Breast epithelium (tissue), 4 donors: ENCODE results near the gene FAM151A. TPM values are rescaled to one million over a fixed set of nuclear protein-coding genes. Genes with fewer than 3 reads are reported as not detected.

ENCODE experiments used
- DNase-seq, 2 donors: peaks; one replicate each; pipeline ENCODE4 v3.0.0-alpha.2; 2019; ENCODE audit warnings: low spot score in 2 of 2
- H3K27ac ChIP-seq, 2 donors: fragments of 200-600 bp; sonication (generic) in 1 of 2; one replicate each; pipeline ENCODE4 v1.5.1; 2016 to 2019; ENCODE audit warnings: mild to moderate bottlenecking in 1 of 2
- H3K27me3 ChIP-seq, 2 donors: fragments of 200-600 bp; sonication (generic) in 1 of 2; one replicate each; pipeline versions ENCODE4 v1.5.1 to v1.6.0; 2017 to 2019; ENCODE audit warnings: control low read depth in 1 of 2, mild to moderate bottlenecking in 1 of 2
- H3K36me3 ChIP-seq: fragments of 200-600 bp; one replicate; pipeline ENCODE4 v1.5.1; 2019
- H3K4me1 ChIP-seq, 2 donors: fragments of 200-600 bp; sonication (generic); one replicate each; pipeline ENCODE4 v1.5.1; 2016 to 2019; ENCODE audit warnings: control low read depth in 1 of 2
- H3K4me3 ChIP-seq, 3 donors: fragments of 200-600 bp; sonication (generic); 1 replicate in 2 of 3; 2 replicates in 1 of 3; pipeline ENCODE4 v1.5.1; 2016 to 2019; ENCODE audit warnings: mild to moderate bottlenecking in 3 of 3, moderate library complexity in 2 of 3
- H3K9me3 ChIP-seq, 2 donors: fragments of 200-600 bp; sonication (generic) in 1 of 2; one replicate each; pipeline ENCODE4 v1.5.1; 2016 to 2019; ENCODE audit warnings: control low read depth in 1 of 2
- POLR2A ChIP-seq: fragments of 450-650 bp; IDR thresholded peaks from one replicate; pipeline ENCODE4 v1.6.1; 2016; ENCODE audit warnings: antibody characterized with exemption, mild to moderate bottlenecking, moderate library complexity
- POLR2AphosphoS5 ChIP-seq, 3 donors: sonication (generic); formaldehyde crosslinking; IDR thresholded peaks; one replicate each; pipeline ENCODE4 v1.6.1; 2017; ENCODE audit warnings: antibody characterized with exemption in 3 of 3
- intact Hi-C: fragments of 100-400 bp; cut with DNase I; formaldehyde crosslinking; loops from one replicate; pipeline ENCODE4 v1.15.1; 2023; ENCODE audit warnings: low total_unique reads
- total RNA-seq, 3 donors: library from RNA; depleted of rRNA; stranded (reverse); fragments of >200 nt; gene quantifications; one replicate each; pipeline ENCODE4 v1.1.0, GENCODE V29; 2016
- TF ChIP-seq, protein P1 (sequence below), 3 donors: fragments of 450-650 bp; IDR thresholded peaks; one replicate each; pipeline ENCODE4 v1.5.1; 2016 to 2017; ENCODE audit warnings: antibody characterized with exemption in 3 of 3, mild to moderate bottlenecking in 3 of 3, moderate library complexity in 3 of 3

FAM151A gene
- total RNA-seq, 3 donors from 2014 or later: 0.16 to 0.33 TPM; not detected in 1

DNA sequence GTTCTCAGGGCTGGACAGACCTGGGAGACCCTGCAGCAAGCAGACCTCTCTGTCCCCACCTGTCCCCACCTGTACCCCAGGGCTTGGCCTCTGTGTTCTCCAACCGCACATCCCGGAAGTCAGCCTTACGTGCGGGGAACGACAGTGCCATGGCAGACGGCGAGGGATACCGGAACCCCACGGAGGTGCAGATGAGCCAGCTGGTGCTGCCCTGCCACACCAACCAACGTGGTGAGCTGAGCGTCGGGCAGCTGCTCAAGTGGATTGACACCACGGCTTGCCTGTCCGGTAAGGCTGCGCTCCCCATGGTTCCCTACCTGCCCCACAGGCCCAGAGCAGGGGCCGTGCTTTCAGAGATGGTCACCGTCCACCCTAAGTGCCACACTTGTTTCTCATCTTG is 38.8 kb downstream of the FAM151A start:
- Histone ChIP-seq H3K36me3 (no peaks in the 10 kb centered on the region), H3K27me3 (no peaks in the 10 kb centered on the region), H3K4me1 (peaks cover 0 to 13% of the 10 kb centered on the region in 2 donors), H3K4me3 (no peak overlapping the region), H3K27ac (no peak overlapping the region), H3K9me3 (no peaks in the 10 kb centered on the region)
- TF ChIP-seq, protein P1, sequence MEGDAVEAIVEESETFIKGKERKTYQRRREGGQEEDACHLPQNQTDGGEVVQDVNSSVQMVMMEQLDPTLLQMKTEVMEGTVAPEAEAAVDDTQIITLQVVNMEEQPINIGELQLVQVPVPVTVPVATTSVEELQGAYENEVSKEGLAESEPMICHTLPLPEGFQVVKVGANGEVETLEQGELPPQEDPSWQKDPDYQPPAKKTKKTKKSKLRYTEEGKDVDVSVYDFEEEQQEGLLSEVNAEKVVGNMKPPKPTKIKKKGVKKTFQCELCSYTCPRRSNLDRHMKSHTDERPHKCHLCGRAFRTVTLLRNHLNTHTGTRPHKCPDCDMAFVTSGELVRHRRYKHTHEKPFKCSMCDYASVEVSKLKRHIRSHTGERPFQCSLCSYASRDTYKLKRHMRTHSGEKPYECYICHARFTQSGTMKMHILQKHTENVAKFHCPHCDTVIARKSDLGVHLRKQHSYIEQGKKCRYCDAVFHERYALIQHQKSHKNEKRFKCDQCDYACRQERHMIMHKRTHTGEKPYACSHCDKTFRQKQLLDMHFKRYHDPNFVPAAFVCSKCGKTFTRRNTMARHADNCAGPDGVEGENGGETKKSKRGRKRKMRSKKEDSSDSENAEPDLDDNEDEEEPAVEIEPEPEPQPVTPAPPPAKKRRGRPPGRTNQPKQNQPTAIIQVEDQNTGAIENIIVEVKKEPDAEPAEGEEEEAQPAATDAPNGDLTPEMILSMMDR (IDR thresholded peaks at IDR 0.05): no peak
- TF ChIP-seq POLR2A (no peak), POLR2AphosphoS5 (IDR thresholded peaks at IDR 0.05) (no peak)
- intact Hi-C loops: no loop called here
- no peak for DNase-seq

DNA sequence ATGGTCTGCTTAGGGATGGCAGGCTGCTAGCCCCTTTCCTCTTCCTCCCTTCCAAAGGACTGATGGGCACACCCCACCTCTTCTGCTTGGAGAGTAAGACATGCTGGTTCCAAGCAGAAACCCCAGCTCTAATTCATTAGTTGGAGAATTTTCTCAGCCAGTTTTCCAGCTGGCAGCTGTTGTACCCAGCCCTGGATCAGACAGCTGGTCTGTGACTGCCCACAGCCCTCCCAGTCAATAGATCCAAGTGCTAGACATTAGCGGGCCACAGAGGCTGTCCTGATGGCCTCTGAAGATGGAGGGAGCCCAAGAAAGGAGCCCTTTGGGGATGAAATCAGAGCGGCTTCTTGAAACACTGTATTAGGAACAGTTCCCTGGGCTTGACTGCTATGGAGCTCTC is 39.5 kb downstream of the FAM151A start:
- Histone ChIP-seq H3K27me3 (no peaks in the 10 kb centered on the region), H3K4me3 (no peak overlapping the region), H3K27ac (no peak overlapping the region), H3K9me3 (no peaks in the 10 kb centered on the region), H3K36me3 (no peaks in the 10 kb centered on the region), H3K4me1 (peaks cover 3 to 16% of the 10 kb centered on the region in 2 donors)
- DNase-seq: no peak
- TF ChIP-seq POLR2AphosphoS5 (IDR thresholded peaks at IDR 0.05) (no peak), POLR2A (no peak)
- TF ChIP-seq, protein P1 (IDR thresholded peaks at IDR 0.05): no peak
- intact Hi-C loops: no loop called here

DNA sequence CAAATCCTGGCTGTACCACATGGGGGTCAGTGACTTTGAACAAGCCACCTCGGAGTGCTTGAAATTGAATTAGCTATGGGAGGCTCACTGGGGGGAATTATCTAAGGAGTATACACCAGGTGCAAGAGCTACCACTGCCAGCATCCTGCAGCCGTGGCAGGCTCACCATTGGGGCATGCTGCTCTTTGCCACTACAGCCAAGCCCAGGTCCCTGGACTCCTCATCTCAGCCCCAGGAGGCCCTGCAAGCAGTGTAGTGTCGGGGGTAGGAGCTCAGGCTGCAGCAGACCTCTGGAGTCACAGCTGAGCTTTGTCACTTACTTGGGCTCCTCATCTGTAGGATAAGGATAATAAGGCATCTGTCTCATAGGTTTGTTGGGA is 40.0 kb downstream of the FAM151A start:
- intact Hi-C loops: no loop called here
- H3K4me1 ChIP-seq: peaks cover 3 to 16% of the 10 kb centered on the region in 2 donors
- H3K9me3 ChIP-seq: no peaks in the 10 kb centered on the region
- peak overlapping the region in 1 of 2 donors; percentile 82 for H3K27ac ChIP-seq
- no peaks in the 10 kb centered on the region for H3K36me3 ChIP-seq
- no peaks in the 10 kb centered on the region for H3K27me3 ChIP-seq
- TF ChIP-seq, protein P1 (IDR thresholded peaks at IDR 0.05): no peak
- TF ChIP-seq POLR2AphosphoS5 (IDR thresholded peaks at IDR 0.05) (no peak), POLR2A (no peak)
- DNase-seq: no peak
- no peak overlapping the region for H3K4me3 ChIP-seq

DNA sequence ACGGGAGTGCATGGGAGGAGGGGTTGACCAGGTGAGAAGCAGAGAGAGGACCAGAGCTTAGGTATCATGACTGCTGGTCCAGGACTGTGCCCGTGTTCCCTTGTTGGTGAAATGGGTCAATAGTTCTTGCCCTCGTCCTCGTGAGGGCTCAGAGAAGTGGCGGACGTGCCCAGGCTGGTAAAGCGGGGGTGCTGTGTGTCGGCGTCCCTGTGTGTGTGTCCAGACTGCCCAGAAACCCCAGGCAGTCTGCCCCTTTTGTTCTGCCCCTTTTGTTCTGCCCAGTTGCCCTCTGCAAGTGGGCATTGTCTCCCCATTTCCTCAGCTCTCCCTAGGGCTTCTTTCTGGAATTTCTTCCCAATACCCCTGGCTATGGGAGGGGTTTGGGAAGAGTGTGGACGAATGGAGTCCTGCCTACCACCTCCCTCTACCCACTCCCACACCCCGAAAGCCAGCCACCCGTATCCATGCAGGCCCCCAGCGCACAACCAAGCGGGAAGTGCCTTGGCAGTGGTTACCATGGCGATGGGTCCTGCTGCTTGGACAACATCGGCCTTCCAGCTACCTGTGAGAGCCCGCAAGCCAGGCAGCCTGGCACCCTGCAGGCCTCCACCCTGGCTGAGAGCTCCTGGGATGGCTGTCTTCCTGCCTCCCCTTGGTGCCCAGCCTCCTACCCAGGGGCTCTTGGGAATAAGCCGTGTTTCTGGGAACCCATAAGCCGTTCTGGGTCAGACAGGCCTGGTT is 40.6 kb downstream of the FAM151A start:
- intact Hi-C loops: no loop called here
- Histone ChIP-seq H3K27ac (peak overlapping the region; percentile 82 to 87), H3K9me3 (no peaks in the 10 kb centered on the region), H3K4me3 (no peak overlapping the region), H3K36me3 (no peaks in the 10 kb centered on the region), H3K27me3 (no peaks in the 10 kb centered on the region), H3K4me1 (peaks cover 3 to 16% of the 10 kb centered on the region in 2 donors)
- TF ChIP-seq POLR2A: no peak
- TF ChIP-seq POLR2AphosphoS5 (IDR thresholded peaks at IDR 0.05): no peak
- TF ChIP-seq, protein P1 (IDR thresholded peaks at IDR 0.05): no peak
- peak in 1 of 2 donors; percentile 69 for DNase-seq

DNA sequence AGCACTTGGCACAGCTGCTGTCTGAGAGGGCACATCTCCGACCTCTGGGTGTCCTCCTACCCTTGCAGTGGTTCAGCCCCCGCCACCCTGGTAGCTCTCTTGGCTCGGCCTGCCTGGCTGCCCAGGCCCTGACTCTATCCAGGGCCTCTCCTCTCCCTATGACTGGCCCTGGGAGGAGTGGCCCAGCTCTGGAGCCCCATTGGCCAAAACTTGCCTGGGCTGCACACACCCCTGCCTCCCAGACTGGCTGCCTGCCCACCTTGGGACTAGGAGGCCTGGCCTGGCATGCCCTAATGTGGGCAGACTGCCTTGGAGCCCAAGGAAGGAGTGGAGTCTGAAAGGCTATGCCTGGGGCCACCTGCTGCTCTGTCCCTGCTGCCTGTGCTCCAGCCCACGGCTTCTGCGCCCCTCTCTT is 41.7 kb downstream of the FAM151A start:
- TF ChIP-seq, protein P1 (IDR thresholded peaks at IDR 0.05): no peak
- peak in 1 of 3 donors; percentile 71 for TF ChIP-seq POLR2AphosphoS5 (IDR thresholded peaks at IDR 0.05)
- intact Hi-C loops: no loop called here
- H3K36me3 ChIP-seq: no peaks in the 10 kb centered on the region
- H3K27me3 ChIP-seq: no peaks in the 10 kb centered on the region
- H3K4me3 ChIP-seq: no peak overlapping the region
- H3K4me1 ChIP-seq: peaks cover 3 to 16% of the 10 kb centered on the region in 2 donors
- DNase-seq: peak; percentile 85 to 96
- H3K9me3 ChIP-seq: no peaks in the 10 kb centered on the region
- H3K27ac ChIP-seq: peak overlapping the region; percentile 82 to 87
